ENCODE measurements around the gene PLEKHA8. TPM values are rescaled to one million over a fixed set of nuclear protein-coding genes. Genes with fewer than 3 reads are reported as not detected.

The PLEKHA8 gene
- total RNA-seq, 1 donor from 2014 or later: 60.1 TPM

GRCh38 chr7:30029696-30030095 is 1.5 kb downstream of the PLEKHA8 start:
- H3K9me3 Mint-ChIP-seq: no peaks in the 10 kb centered on the region
- peak overlapping the region; percentile 40 for H3K27ac Mint-ChIP-seq (ENCODE audit: unreplicated experiment)
- no peaks in the 10 kb centered on the region for H3K36me3 Mint-ChIP-seq (ENCODE audit: low read depth)
- H3K4me3 Mint-ChIP-seq: no peak overlapping the region
- TF ChIP-seq, protein P1, sequence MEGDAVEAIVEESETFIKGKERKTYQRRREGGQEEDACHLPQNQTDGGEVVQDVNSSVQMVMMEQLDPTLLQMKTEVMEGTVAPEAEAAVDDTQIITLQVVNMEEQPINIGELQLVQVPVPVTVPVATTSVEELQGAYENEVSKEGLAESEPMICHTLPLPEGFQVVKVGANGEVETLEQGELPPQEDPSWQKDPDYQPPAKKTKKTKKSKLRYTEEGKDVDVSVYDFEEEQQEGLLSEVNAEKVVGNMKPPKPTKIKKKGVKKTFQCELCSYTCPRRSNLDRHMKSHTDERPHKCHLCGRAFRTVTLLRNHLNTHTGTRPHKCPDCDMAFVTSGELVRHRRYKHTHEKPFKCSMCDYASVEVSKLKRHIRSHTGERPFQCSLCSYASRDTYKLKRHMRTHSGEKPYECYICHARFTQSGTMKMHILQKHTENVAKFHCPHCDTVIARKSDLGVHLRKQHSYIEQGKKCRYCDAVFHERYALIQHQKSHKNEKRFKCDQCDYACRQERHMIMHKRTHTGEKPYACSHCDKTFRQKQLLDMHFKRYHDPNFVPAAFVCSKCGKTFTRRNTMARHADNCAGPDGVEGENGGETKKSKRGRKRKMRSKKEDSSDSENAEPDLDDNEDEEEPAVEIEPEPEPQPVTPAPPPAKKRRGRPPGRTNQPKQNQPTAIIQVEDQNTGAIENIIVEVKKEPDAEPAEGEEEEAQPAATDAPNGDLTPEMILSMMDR (conservative IDR thresholded peaks at IDR 0.05): no peak
- H3K4me1 Mint-ChIP-seq: peaks cover 32% of the 10 kb centered on the region
- no peak for DNase-seq (ENCODE audit: low read depth, low spot score)
- H3K27me3 Mint-ChIP-seq (ENCODE audit: low read depth): no peaks in the 10 kb centered on the region

DNA sequence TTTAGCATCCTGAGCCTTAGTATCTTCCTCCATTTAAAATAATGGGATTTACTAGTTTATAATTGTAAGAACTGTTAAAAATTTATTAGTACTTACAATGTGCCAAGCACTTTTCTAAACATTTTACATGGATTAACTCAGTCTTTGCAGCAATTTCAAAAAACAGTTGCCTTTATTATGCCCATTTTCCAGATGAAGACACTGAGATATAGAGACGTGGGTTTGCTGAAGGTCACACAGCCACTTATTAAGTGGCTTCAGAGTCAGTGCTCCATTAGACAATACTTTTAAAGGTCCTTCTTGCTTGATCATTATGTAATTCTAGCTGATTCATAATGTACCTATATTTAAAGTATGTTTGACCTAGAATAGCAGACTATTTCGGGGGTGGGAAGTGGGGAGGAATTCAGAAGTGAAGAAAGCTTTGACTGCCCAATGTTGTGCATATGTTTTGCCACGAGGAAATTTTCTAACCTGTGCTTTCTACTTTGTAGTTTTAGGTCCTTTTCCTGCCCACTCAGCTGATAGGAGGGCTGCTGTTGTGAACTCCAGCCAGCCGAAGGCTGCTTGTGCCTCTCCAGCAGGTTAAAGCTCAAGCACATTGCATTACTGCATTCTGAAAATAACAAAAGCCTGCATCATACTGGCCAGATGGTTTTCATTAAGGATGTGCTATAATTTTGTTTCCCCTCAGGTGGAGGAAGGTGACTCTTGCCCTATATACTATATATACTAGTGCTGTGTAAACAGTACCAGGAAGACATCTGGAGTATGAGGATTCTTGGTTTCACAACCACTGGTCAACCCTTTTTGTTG is 4.3 kb downstream of the PLEKHA8 start:
- no peaks in the 10 kb centered on the region for H3K27me3 Mint-ChIP-seq (ENCODE audit: low read depth)
- TF ChIP-seq, protein P1 (conservative IDR thresholded peaks at IDR 0.05): no peak
- peaks cover 6% of the 10 kb centered on the region for H3K4me1 Mint-ChIP-seq
- H3K9me3 Mint-ChIP-seq: no peaks in the 10 kb centered on the region
- peak overlapping the region; percentile 48 for H3K4me3 Mint-ChIP-seq
- H3K36me3 Mint-ChIP-seq (ENCODE audit: low read depth): no peaks in the 10 kb centered on the region
- H3K27ac Mint-ChIP-seq (ENCODE audit: unreplicated experiment): no peak overlapping the region
- DNase-seq (ENCODE audit: low read depth, low spot score): no peak

DNA sequence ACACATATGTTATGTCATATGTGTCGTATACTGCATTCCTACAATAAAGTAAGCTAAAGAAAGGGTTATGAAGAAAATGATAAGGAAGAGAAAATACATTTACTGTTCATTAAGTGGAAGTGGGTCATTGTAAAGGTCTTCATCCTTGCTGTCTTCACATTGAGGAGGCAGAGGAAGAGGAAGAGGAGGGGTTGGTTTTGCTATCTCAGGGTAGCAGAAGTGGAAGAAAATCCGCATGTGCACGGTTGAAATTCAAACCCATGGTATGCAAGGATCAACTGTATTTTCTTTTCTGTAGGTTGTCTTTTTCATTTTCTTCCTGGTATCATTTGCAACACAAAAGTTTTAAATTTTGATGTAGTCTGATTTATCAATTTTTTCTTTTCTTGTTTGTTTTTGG is 6.3 kb downstream of the PLEKHA8 start:
- no peaks in the 10 kb centered on the region for H3K36me3 Mint-ChIP-seq (ENCODE audit: low read depth)
- no peaks in the 10 kb centered on the region for H3K9me3 Mint-ChIP-seq
- no peak overlapping the region for H3K4me3 Mint-ChIP-seq
- TF ChIP-seq, protein P1 (conservative IDR thresholded peaks at IDR 0.05): no peak
- H3K4me1 Mint-ChIP-seq: peaks cover 3% of the 10 kb centered on the region
- no peaks in the 10 kb centered on the region for H3K27me3 Mint-ChIP-seq (ENCODE audit: low read depth)
- no peak for DNase-seq (ENCODE audit: low read depth, low spot score)
- no peak overlapping the region for H3K27ac Mint-ChIP-seq (ENCODE audit: unreplicated experiment)

DNA sequence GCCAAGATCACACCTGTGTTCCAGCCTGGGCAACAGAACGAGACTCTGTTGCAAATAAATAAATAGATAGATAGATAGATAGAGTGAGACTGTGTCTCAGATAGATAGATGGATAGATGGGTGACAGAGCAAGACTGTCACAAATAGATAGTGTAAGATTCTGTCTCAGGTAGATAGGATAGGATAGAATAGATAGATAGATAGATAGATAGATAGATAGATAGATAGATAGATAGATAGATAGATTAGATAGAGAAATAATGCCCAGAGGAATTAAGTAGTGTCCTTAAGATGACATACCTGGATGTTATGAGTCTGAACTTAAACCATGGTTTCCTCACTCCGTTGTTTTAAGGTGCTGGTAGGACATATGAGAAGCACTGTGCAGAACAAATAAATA is 8.0 kb downstream of the PLEKHA8 start:
- no peaks in the 10 kb centered on the region for H3K36me3 Mint-ChIP-seq (ENCODE audit: low read depth)
- no peaks in the 10 kb centered on the region for H3K9me3 Mint-ChIP-seq
- no peak overlapping the region for H3K4me3 Mint-ChIP-seq
- peaks cover 11% of the 10 kb centered on the region for H3K4me1 Mint-ChIP-seq
- TF ChIP-seq, protein P1 (conservative IDR thresholded peaks at IDR 0.05): no peak
- no peaks in the 10 kb centered on the region for H3K27me3 Mint-ChIP-seq (ENCODE audit: low read depth)
- no peak for DNase-seq (ENCODE audit: low read depth, low spot score)
- H3K27ac Mint-ChIP-seq (ENCODE audit: unreplicated experiment): no peak overlapping the region

GRCh38 chr7:30038196-30038980 is 10.2 kb downstream of the PLEKHA8 start:
- DNase-seq (ENCODE audit: low read depth, low spot score): no peak
- H3K27me3 Mint-ChIP-seq (ENCODE audit: low read depth): no peaks in the 10 kb centered on the region
- no peak overlapping the region for H3K4me3 Mint-ChIP-seq
- peaks cover 18% of the 10 kb centered on the region for H3K4me1 Mint-ChIP-seq
- H3K9me3 Mint-ChIP-seq: peaks cover 4% of the 10 kb centered on the region
- H3K27ac Mint-ChIP-seq (ENCODE audit: unreplicated experiment): no peak overlapping the region
- H3K36me3 Mint-ChIP-seq (ENCODE audit: low read depth): peaks cover 7% of the 10 kb centered on the region
- TF ChIP-seq, protein P1 (conservative IDR thresholded peaks at IDR 0.05): no peak
